WTC11 (cell line): ENCODE data around the gene ATXN7L3B.

Source experiments
- ATF1 ChIP-seq: sonication (generic); formaldehyde crosslinking; IDR thresholded peaks from 2 replicates; pipeline ENCODE4 v1.8.1; 2023; ENCODE audit warnings: mild to moderate bottlenecking, moderate library complexity, missing genetic modification reagents
- E2F4 ChIP-seq: sonication (generic); formaldehyde crosslinking; IDR thresholded peaks from 2 replicates; pipeline ENCODE4 v1.8.1; 2022; ENCODE audit warnings: low read depth, mild to moderate bottlenecking, moderate library complexity, missing genetic modification reagents, borderline replicate concordance
- FOXK1 ChIP-seq: sonication (generic); formaldehyde crosslinking; IDR thresholded peaks from 2 replicates; pipeline ENCODE4 v1.8.0; 2022; ENCODE audit warnings: mild to moderate bottlenecking, moderate library complexity, missing genetic modification reagents
- IRF2 ChIP-seq: sonication (generic); formaldehyde crosslinking; IDR thresholded peaks from 2 replicates; pipeline ENCODE4 v1.8.0; 2022; ENCODE audit warnings: low read depth, missing genetic modification reagents, borderline replicate concordance
- MXD4 ChIP-seq: fragments of 250-450 bp; sonication (Bioruptor Pico); IDR thresholded peaks from 2 replicates; pipeline ENCODE4 v1.8.0; 2021; ENCODE audit warnings: mild to moderate bottlenecking, moderate library complexity, borderline replicate concordance
- SP1 ChIP-seq: sonication (generic); formaldehyde crosslinking; conservative IDR thresholded peaks from 2 replicates; pipeline ENCODE4 v1.8.1; 2022; ENCODE audit warnings: missing genetic modification reagents
- USF2 ChIP-seq: sonication (generic); formaldehyde crosslinking; IDR thresholded peaks from 2 replicates; pipeline ENCODE4 v1.8.1; 2023; ENCODE audit warnings: mild to moderate bottlenecking, missing genetic modification reagents, moderate library complexity
- ZNF416 ChIP-seq: fragments of 250-450 bp; sonication (Bioruptor Pico); IDR thresholded peaks from 2 replicates; pipeline ENCODE4 v1.9.0; 2021; ENCODE audit warnings: mild to moderate bottlenecking, inconsistent platforms
- ZNF423 ChIP-seq: fragments of 250-450 bp; sonication (Bioruptor Pico); IDR thresholded peaks from 2 replicates; pipeline ENCODE4 v2.1.2; 2022; ENCODE audit warnings: mild to moderate bottlenecking, moderate library complexity
- TF ChIP-seq, protein P1 (sequence below): fragments of 200-600 bp; IDR thresholded peaks from 2 replicates; pipeline ENCODE4 v1.8.0; 2022; ENCODE audit warnings: antibody characterized with exemption
- TF ChIP-seq, protein P2 (sequence below): sonication (generic); formaldehyde crosslinking; IDR thresholded peaks from 2 replicates; pipeline ENCODE4 v1.8.1; 2022; ENCODE audit warnings: mild to moderate bottlenecking, missing genetic modification reagents, moderate library complexity, borderline replicate concordance
- TF ChIP-seq, protein P3 (sequence below): sonication (generic); formaldehyde crosslinking; conservative IDR thresholded peaks from 2 replicates; pipeline ENCODE4 v1.8.1; 2022; ENCODE audit warnings: mild to moderate bottlenecking, missing genetic modification reagents

- TF ChIP-seq, protein P1, sequence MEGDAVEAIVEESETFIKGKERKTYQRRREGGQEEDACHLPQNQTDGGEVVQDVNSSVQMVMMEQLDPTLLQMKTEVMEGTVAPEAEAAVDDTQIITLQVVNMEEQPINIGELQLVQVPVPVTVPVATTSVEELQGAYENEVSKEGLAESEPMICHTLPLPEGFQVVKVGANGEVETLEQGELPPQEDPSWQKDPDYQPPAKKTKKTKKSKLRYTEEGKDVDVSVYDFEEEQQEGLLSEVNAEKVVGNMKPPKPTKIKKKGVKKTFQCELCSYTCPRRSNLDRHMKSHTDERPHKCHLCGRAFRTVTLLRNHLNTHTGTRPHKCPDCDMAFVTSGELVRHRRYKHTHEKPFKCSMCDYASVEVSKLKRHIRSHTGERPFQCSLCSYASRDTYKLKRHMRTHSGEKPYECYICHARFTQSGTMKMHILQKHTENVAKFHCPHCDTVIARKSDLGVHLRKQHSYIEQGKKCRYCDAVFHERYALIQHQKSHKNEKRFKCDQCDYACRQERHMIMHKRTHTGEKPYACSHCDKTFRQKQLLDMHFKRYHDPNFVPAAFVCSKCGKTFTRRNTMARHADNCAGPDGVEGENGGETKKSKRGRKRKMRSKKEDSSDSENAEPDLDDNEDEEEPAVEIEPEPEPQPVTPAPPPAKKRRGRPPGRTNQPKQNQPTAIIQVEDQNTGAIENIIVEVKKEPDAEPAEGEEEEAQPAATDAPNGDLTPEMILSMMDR = peak; percentile 43
- TF ChIP-seq E2F4 (CRISPR knock-in tag) = no peak
- TF ChIP-seq USF2 (CRISPR knock-in tag) = no peak
- TF ChIP-seq, protein P2, sequence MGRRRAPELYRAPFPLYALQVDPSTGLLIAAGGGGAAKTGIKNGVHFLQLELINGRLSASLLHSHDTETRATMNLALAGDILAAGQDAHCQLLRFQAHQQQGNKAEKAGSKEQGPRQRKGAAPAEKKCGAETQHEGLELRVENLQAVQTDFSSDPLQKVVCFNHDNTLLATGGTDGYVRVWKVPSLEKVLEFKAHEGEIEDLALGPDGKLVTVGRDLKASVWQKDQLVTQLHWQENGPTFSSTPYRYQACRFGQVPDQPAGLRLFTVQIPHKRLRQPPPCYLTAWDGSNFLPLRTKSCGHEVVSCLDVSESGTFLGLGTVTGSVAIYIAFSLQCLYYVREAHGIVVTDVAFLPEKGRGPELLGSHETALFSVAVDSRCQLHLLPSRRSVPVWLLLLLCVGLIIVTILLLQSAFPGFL (CRISPR knock-in tag) = no peak
- TF ChIP-seq ZNF423 (CRISPR knock-in tag) = no peak
- TF ChIP-seq MXD4 (CRISPR knock-in tag) = no peak
- TF ChIP-seq SP1 (CRISPR knock-in tag) = no peak
- TF ChIP-seq, protein P3, sequence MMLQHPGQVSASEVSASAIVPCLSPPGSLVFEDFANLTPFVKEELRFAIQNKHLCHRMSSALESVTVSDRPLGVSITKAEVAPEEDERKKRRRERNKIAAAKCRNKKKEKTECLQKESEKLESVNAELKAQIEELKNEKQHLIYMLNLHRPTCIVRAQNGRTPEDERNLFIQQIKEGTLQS (CRISPR knock-in tag) = no peak
- TF ChIP-seq FOXK1 (CRISPR knock-in tag) = no peak
- TF ChIP-seq ATF1 = no peak
- no peak for TF ChIP-seq ZNF416 (CRISPR knock-in tag)
- no peak for TF ChIP-seq IRF2 (CRISPR knock-in tag)
Measured at GRCh38 chr12:74537126-74537706, 419 bp upstream of the ATXN7L3B start.
